Superior temporal gyrus (tissue), 1 donor: ENCODE data around the gene MIB2.

ENCODE experiments used
- DNase-seq: peaks from one replicate; pipeline ENCODE4 v3.0.0-alpha.2; 2016; ENCODE audit errors: extremely low spot score

MIB2 gene

GRCh38 chr1:1614204-1614953 lies 921 bp upstream of the MIB2 start:
- peak; percentile 38 for DNase-seq

GRCh38 chr1:1614954-1615255 lies 395 bp upstream of the MIB2 start:
- no peak for DNase-seq

- no peak for DNase-seq
These were observed 918 bp downstream of the MIB2 start for GRCh38 chr1:1616045-1616790.

- no peak for DNase-seq
These were observed 1.5 kb downstream of the MIB2 start for GRCh38 chr1:1616838-1617237.

- DNase-seq: no peak
These were observed 2.2 kb downstream of the MIB2 start for GRCh38 chr1:1617516-1617915.

- DNase-seq: no peak
These were observed 2.6 kb downstream of the MIB2 start for GRCh38 chr1:1617925-1618324.

GRCh38 chr1:1618396-1619068 lies 3.2 kb downstream of the MIB2 start:
- no peak for DNase-seq

- no peak for DNase-seq
These were observed 4.6 kb downstream of the MIB2 start for GRCh38 chr1:1619917-1620361.

- DNase-seq: no peak
These were observed 5.3 kb downstream of the MIB2 start for GRCh38 chr1:1620433-1621139.

GRCh38 chr1:1621173-1622009 lies 6.1 kb downstream of the MIB2 start:
- DNase-seq: no peak

GRCh38 chr1:1622010-1622787 lies 6.9 kb downstream of the MIB2 start:
- no peak for DNase-seq

- no peak for DNase-seq
These were observed 7.4 kb downstream of the MIB2 start for GRCh38 chr1:1622788-1623094.

GRCh38 chr1:1623181-1623630 lies 7.9 kb downstream of the MIB2 start:
- DNase-seq: no peak

- no peak for DNase-seq
These were observed 8.5 kb downstream of the MIB2 start for GRCh38 chr1:1623631-1624442.

- no peak for DNase-seq
These were observed 9.4 kb downstream of the MIB2 start for GRCh38 chr1:1624443-1625403.

GRCh38 chr1:1625404-1625775 lies 10.1 kb downstream of the MIB2 start:
- DNase-seq: no peak

GRCh38 chr1:1625824-1626206 lies 10.5 kb downstream of the MIB2 start:
- no peak for DNase-seq
